IPS DF 4.7 (cell line): ENCODE results near the gene PIGZ.

Experiments used
- DNase-seq: peaks from one replicate; pipeline ENCODE4 v3.0.0-alpha.2; 2013; ENCODE audit warnings: low spot score; ENCODE audit errors: extremely low read depth

The PIGZ gene

DNA sequence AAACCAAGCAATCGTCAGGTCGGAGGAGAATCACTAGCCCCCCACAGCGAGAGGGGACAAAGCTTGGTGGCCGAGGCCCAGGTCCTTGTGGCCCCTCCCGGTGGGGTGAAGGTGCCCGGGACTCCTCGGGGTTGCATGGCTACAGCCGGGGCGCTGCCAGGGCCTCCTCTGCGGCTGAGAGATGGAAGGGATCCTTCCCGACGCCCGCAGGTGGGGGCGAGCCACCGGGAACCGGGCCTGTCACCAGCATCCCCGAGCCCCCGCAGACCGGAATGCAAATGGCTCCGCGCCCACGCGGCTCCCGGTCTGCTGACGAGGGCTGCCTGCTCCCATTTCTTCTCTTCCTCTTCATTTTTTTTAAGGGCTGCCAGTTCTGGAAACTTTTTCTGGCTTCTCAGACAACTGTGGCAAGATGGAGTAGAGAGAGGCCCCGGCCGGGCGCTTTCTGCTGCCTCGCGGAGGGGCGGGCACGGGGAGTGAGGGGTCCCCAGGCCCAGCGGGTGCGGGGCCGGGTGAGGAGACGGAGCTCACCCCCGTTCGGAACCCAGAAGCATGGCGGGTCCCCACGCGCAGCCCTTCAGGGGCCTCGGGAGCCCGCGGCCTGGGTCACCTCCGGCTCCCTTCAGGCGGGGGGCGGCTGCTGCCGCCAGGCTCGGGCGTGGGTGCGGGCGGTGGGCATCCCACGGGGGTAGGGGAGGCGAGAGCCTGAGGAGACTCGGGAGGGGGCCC, 33.5 kb upstream of the PIGZ start:
- no peak for DNase-seq

DNA sequence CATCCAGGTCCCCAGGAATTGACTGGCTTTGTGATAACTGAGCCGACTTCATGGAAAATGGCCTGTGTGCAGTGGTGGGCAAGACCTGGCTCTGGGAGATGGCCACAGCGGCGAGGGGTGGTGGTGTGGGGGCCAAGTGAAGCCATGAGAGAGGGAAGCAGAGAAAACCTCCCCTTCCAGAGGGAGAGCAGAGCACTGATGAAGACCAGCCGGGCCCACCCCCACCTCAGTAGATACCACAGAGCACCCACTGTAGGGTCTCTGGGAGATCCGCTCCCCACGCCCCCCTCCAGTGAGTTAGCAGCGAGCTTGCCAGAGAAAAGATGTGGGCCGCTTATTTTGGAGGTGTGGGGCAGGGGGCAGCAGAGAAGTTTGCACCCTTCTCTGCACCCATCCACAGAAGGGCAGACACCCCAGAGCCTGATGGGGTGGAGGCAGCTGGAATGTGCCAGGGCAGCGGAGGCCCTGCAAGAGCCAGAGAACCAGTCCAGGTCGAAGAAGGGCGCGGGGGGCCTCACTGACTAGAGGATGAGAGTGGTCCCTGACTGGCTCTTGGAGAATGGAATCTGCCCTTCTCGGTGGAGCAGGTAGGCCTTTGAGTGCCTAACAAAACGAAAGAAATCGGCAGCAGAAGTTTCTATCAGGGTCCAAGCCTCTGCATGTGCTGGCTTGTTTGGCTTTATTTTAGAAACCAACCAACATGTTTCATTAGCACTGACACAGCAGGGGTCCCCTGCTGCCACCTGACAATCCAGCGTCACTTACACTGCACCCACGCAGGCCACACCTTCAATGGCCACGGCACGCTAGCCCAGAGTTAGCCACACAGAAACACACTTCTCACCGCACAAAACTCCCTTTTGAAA, 32.7 kb upstream of the PIGZ start:
- no peak for DNase-seq

DNA sequence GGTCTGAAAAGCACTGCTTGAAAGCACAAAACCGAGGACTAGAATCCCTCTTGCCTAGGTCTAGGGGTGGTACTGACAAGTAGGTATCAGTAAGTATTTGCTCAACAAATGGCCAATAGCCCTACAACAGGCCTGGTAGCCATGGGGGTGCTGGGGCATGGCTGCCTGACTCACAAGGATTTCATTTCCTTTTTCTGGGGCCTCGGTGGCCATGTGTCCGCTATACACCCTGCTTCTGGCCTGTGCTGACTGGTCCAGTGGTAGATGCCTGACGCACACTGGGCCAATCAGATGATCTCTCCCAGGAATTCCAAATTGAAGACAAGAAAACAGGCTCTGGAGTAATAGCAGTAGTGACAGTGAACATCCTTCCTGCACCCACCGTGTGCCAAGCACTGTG, 31.6 kb upstream of the PIGZ start:
- DNase-seq = no peak

DNA sequence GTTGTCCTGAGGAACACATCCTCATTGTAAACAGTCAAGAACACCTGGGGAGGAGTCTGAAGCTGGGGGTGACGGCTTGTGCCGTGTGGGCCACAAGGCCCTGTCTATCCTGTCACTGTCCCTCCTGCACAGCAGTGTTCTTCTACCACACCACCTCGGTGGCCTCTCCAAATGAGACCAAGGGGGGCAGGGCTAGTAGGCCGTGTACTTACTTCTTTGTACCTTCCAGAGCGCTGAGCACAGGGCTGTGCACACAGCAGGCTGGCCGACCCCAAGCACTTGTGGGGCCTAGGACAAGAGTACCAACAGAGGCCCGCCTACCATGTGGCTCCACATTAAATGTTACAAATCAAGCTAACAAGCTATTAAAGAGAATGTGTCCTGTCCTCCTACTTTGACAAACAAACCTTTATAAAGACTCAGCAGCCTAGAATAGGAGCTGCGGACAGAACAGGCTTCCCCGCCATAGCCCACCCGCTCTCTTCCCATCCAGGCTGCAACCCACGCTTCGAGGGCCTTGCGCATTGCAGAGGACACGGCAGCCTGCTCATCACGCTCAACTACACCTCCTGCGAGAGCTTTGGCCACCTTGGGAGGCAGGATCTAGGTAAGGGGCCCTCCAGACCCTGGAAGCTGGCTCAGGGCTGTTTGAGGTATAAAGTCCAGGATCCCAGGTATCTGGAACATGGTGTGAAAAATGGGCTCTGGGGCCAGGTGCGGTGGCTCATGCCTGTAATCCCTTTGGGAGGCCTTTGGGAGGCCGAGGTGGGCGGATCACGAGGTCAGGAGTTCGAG, 30.5 kb upstream of the PIGZ start:
- no peak for DNase-seq

DNA sequence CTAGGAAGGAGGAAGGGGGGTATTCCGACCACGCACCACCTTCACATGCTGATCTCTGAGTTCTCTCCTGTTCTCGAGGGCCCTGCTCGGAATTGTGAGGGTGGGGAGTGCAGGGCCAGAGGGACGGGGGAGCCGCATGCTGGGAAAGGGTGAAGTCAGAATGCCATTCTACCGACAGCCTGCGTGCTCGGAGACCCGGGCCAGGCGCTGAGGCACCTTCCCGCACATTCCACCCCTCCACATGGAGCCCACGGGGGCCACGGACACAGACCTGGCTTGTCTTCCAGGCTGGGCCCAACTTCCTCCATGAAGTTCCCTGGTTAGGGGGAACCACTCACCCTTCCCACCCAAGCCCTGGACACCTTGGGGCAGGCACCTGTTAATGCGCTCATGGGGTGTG, 28.7 kb upstream of the PIGZ start:
- DNase-seq = no peak

DNA sequence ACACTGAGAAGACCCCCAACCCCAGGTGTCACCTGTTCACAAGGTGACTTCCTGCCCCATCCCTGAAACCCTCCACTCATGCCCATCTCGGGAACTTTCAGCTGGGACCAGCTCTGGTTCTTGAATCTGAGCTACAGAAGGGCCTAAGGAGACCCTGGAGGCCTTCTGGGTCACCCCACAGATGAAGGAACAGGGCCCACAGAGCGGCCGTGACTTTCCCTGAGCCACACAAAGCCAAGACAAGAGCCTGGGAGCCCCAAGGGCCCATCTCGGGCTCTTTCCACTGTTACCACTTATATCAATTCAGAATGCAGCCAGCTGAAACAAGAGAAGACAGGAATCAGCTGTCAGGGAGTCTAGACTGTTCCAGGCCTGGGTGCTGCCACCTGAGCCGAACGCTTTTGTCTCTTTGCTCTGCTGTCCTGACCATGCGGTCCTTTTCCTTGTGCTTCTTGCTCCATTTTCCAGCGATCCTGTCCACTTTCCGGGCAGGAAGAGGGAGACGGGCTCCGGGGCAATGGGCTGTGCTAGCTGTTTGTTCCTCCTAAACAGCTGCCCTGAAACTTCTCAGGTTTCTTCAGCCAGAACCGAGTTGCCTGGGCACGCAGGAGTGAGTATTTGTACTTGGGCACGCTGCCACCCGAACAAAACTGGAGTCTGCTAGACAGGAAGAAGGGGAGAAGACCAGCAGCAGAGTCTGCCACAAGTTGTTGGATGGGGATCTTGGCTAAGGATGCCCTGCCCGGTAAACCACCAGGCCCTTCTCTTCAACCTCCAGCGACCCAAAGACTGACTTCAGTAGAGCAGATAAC, 28.0 kb upstream of the PIGZ start:
- no peak for DNase-seq

DNA sequence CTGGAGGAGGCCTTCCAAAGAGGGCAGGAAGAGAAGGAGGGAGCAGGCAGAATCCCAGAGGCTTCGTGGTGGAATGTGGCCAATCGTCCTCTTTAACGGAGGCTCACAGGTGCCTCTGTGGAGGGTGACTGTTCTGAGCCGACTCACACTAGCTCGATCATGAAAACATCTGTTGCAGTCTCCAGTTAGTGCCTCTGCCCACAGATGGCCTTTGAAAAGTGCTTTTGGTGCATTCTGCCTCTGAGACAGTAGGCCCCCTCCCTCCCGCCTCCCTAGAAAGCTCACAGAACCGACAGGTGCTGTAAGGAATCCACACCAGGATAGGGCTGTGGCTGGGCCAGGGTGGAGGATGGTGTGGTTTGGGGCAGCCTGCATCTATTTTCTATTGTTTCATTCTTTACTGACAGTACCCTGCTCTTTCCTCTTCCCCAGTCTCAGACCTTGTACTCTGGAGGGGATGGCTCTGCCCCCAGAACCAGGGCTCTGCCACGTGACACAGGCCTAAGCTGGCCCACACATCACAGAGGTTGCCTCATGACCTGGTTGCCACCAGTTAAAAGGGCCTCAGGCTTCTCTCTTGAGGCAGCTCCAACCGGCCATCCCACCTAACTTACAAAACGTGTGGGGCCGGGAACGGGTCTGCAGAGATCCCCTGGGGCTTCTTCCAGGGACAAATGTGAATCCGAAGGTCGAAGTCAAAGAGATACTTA, 27.2 kb upstream of the PIGZ start:
- DNase-seq = no peak

DNA sequence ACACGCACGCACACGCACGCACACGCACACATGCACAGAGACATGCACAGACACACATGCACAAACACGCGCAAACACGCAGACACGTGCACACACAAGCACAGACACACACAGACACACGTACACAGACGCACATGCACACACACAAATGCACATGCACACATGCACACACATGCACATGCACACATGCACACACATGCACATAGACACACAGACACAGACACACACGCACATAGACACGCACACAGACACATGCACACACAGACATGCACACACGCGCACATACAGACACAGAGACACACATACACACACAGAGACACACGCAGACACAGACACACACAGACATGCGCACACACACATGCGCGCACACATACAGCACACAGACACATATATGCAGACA, 26.4 kb upstream of the PIGZ start:
- DNase-seq = no peak

DNA sequence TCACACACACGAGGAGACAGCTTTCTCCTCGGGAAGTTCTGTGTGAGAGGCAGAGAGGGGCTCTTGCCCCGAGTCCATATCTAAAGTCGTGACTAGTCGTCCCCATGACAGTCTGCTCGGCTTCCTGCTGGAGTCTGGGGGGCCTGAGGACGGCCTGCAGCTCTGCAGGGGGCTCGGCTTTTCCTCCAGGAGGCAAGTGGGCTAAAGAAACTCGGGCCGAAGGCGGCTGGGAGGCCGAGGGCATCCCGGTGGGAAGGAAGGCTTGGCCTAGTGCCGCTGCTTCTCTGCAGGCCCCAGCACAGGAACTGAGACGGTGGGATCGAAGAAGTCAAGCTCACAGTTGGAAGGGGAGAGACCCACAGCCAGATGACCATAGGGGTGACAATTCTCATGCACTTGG, 25.4 kb upstream of the PIGZ start:
- no peak for DNase-seq

DNA sequence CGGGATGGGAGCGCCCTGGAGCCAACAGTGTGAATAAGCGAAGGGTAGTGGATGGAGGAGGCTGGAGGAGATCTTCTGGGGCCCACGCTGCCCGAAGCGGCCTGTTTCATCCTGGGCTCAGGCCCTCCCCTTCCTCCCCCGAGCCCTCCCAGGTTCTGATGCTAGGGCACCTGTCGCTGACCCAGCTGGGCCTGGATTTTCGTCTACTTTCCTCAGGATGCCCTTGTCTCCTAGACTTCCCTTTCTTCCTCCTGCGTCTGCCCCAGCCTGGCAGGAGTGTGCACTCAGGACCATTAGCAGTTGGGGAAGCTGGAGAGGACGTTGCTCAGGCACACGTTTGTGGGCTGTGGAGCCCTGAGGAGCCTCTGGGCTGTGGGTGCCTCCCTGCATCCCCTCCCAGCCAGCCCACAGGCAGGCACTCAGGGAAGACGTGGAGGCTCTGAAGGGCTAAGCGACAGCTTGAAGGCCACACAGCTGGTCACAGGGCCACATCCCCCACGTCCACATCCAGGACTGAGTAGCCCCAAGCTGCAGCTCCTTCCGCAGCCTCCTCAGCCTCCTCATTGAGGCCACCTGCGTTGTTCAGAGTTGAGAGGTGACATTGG, 23.9 kb upstream of the PIGZ start:
- DNase-seq = no peak

DNA sequence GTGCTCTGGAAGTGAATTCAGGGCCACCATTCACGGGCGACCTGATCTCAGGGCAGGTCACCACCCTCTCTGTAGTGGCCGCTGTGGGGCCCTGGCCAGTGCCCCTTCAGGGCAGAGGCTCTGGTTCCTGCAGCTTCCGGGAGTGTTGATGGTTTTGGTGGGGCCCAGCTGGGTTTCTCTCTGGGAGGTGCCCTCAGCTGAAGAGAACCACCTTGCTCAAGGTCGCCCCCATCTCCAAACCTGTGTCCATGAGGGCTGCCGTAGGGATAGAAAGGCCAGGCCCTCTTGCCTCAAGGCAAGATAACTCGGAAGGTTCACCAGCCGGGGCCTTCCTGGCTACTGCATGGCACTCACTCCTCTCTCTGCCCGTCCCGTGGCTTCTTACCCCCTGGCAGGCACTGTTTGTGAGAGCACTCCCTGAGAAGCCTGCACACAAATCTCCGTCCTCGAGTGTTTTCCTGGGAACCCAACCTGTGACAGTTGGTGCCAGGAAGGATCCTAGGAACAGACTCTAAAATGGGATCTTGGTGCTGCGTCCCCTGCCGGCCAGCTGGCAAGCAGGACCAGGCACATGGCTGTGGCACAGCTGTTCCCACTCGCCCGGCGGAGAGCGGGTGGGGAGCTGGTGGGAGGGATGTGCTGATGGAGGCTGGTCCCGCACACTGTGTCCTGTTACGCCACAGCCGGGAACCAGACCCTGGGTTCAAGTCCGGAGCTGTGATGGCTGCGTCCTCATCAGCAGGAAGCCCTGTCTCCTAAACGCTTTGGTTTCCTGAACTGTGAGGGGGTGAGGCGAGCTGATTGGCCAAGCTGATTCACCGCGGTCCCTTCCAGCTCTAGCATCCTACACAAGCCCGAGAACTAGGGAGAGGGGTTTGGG, 23.2 kb upstream of the PIGZ start:
- no peak for DNase-seq

DNA sequence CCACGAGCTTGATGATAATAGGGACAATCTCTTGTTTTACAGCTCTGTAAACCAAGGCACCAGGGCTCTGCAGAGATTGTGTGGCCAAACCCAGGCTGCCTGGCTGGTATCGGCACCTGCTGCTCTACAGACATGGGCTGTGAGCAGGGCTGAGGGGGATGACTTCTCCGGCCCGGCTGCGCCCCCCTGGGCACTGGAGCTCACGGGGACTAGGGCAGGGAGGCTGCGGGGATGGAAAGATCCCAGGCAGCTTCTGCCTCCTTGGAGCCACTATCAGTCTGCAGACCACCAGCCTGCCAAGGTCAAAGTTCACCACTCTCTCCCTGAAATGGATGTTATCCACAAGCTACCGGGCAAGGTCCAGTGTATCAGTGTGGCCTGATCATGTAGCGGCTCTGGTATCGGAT, 22.0 kb upstream of the PIGZ start:
- no peak for DNase-seq

DNA sequence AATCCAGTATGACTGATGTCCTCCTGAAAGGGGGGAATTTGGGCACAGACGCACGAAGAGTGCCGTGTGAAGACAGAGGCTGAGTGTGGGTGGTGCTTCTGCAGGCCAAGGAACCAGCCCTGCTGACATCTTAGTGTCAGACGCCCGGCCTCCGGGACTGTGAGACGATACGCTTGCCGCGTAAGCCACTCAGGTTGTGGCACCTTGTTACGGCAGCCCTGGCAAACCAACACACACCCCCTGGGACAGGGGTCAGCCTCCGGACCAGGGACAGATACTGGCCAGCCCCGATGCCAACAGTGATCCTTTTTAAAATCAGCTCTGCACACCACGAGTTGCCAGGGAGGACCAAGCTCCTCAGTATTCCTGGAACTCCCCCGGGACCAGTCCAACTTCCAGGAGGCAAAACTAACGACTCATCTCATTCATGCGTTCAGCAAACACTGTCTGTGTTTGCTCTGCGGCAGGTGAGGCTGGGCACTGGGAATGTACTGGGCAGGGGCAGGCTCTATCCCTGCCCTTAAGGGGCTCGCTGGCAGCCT, 21.2 kb upstream of the PIGZ start:
- no peak for DNase-seq

DNA sequence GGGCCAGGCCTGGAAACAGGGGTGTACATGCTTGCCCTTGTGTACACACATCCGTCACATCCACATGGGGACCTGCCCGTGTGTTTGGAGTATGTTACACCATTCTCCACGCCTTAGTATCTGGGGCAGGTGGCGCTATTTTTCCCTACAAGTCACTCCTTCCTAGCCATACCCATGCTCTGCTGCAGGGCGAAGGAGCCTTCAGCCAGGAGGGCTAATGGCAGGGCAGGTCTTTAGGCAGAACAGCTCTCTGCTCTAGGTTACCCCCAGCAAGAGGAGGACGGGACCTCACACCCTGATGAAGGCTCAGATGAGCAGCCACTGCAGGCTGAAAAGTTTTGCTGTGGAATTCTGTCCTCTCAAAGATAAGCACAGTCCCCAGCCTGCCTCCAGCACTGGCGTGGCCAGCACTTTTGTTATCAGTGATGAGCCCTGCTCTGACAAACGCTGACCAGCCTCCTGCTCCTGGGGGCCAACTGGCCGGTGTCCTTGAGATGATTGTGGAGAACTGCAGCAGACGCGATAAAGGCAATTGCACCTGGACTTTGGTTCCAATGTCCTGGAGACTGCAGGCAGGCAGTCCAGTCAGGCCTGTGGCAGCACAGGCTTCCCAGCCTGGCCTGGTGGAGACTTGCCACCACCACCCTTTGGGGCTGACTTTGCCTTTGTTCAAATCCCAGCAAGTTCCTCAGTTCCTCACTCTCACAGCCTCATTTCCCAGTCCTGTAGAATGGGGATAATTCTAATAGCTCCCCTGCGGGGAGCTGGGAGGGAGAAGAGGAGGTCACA, 19.8 kb upstream of the PIGZ start:
- DNase-seq = no peak

DNA sequence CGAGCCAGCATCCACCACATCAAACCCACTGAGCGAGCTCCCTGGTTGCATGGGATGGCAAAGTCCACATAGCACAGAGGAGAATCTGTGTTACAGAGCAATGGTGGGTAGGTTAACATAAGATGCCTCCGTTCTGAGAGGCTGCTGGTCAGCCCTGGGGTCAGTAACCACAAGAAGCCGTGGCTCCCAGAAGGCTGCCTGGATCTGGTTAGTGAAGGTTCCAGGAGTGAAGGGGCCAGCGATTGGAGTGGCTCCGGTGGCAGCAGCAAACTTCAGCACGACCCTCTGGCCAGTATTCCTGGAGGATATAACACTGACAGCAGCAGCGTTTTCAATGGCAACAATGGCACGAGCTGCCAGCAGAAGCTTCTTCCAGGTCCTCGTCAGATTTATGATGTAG, 18.4 kb upstream of the PIGZ start:
- DNase-seq = no peak

DNA sequence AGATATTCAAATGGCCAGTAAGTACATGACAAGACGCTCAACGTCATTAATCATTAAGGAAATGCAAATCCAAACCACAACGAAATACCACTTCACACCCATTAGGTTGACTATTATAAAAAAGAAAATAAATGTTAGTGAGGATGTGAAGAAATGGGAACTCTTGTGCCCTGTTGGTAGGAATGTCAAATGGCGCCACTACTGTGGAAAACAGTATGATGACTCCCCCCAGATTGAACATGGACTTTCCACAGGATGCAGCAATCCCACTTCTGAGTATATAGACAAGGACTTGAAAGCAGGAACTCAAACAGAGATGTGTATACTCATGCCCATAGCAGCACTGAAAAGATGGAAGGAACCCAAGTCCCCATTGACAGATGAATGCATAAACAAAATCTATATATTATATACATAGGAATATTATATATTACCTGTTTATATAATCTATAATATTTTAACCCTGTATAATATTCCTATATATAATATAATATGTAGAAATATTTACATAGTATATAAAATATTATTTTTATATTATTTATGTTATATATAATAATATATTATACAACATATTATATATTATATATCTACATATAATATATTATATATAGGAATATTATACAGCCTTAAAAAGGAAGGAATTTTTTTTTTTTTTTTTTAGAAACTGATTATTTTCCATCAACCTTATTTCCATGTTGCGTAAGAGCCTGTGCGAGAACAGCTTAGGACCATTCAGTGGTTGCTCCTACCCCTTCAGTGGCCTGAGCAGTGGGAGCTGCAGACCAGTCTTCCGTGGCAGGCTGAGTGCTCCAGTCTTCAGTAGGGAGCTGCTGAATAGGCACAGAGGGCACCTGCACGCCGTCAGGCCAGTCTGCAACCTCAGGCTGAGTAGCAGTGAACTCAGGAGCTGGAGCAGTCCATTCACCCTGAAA, 17.6 kb upstream of the PIGZ start:
- DNase-seq = no peak

DNA sequence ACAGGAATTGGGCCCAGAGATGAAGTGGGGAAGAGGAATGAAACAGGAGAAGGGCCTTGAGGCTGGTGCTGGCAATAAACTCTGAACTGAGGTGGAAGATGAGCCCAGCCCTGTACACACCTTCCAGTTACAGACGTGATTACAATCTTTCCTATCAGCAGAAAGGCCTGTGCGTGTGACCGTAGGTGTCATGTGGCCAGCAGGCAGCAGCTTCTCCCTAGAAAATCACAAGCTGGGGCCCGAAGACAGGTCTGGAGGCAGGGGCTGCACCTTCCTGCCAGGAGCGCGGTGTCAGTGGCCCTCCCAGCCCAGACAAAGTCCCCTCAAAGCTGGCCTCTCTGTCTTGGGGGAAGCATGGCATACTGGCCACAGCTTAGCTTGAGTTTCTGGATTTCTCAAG, 16.7 kb upstream of the PIGZ start:
- DNase-seq = no peak
